H1 (cell line): Measurements from ENCODE around the gene PEX14. TPM values are rescaled to one million over a fixed set of nuclear protein-coding genes. Genes with fewer than 3 reads are reported as not detected.
"Not testable (repeated sequence)": the region's sequence is repeated elsewhere in the genome, so short reads cannot be mapped to it uniquely, and the experiment has no call there.

Experiments used
- CTCF ChIA-PET: fragments of 300-600 bp; sonication (Branson Sonifier 250); formaldehyde crosslinking; loops from one replicate; lab custom pipeline; 2021; ENCODE audit not compliant: partially characterized antibody; lab: Charles Lee
- POLR2A ChIA-PET: fragments of 300-600 bp; sonication (Branson Sonifier 250); formaldehyde crosslinking; loops from one replicate; lab custom pipeline; 2021; ENCODE audit warnings: inconsistent platforms; ENCODE audit not compliant: partially characterized antibody; lab: Charles Lee
- DNase-seq, 2 experiments: peaks; one replicate each; pipeline versions ENCODE4 v3.0.0 to v3.0.0-alpha.2; 2010 to 2022; ENCODE audit warnings: low spot score in 2 of 2, low read depth in 1 of 2, mixed read lengths in 1 of 2
- FAIRE-seq: peaks from 2 replicates; lab custom pipeline; 2011; peaks lifted over from hg19 to GRCh38; lab: Jason Lieb, UNC
- H2AFZ ChIP-seq: 2 replicates; pipeline ENCODE4 v1.8.1; 2012; ENCODE audit warnings: low read length, inconsistent platforms
- H2AK5ac ChIP-seq: 2 replicates; pipeline ENCODE4 v1.6.1; 2013; ENCODE audit warnings: low read depth, low read length
- H2BK120ac ChIP-seq: replicated peaks from 2 replicates; pipeline ENCODE3; 2013; ENCODE audit warnings: low read depth, low read length, inconsistent platforms
- H2BK12ac ChIP-seq: 2 replicates; pipeline ENCODE4 v1.6.1; 2013; ENCODE audit warnings: low read depth, low read length
- H2BK15ac ChIP-seq: 2 replicates; pipeline ENCODE4 v1.6.1; 2013; ENCODE audit warnings: low read length
- H2BK20ac ChIP-seq: 2 replicates; pipeline ENCODE4 v1.6.1; 2013; ENCODE audit warnings: low read length
- H2BK5ac ChIP-seq: 2 replicates; pipeline ENCODE4 v1.6.1; 2013; ENCODE audit warnings: low read depth, low read length
- H3K14ac ChIP-seq: 2 replicates; pipeline ENCODE4 v1.6.1; 2013; ENCODE audit warnings: inconsistent platforms; ENCODE audit not compliant: insufficient read length
- H3K18ac ChIP-seq: 2 replicates; pipeline ENCODE4 v1.6.1; 2013; ENCODE audit warnings: low read length; ENCODE audit errors: extremely low read depth
- H3K23ac ChIP-seq: 2 replicates; pipeline ENCODE4 v1.6.1; 2013; ENCODE audit warnings: inconsistent platforms; ENCODE audit not compliant: insufficient read length
- H3K23me2 ChIP-seq: 2 replicates; pipeline ENCODE4 v1.6.1; 2013; ENCODE audit warnings: low read depth, low read length
- H3K27ac ChIP-seq: 2 replicates; pipeline ENCODE4 v1.6.1; 2011; ENCODE audit warnings: low read depth, low read length, inconsistent platforms
- H3K27me3 ChIP-seq, 4 experiments: replicated peaks in 1 of 4; 1 replicate in 1 of 4; 2 replicates in 3 of 4; pipeline versions ENCODE4 v1.6.1 to v1.8.1; 2011 to 2013; ENCODE audit warnings: low read length in 3 of 4, mild to moderate bottlenecking in 3 of 4, inconsistent platforms in 2 of 4, mixed read lengths in 2 of 4, moderate library complexity in 1 of 4; ENCODE audit not compliant: control insufficient read depth in 3 of 4, insufficient read depth in 3 of 4; ENCODE audit errors: extremely low read depth in 1 of 4
- H3K36me3 ChIP-seq, 4 experiments: 2 replicates each; pipeline versions ENCODE4 v1.6.1 to v1.8.1; 2011 to 2013; ENCODE audit warnings: mild to moderate bottlenecking in 4 of 4, low read length in 3 of 4, moderate library complexity in 2 of 4, control low read depth in 1 of 4, inconsistent platforms in 1 of 4; ENCODE audit not compliant: insufficient read depth in 4 of 4, control insufficient read depth in 2 of 4
- H3K4ac ChIP-seq: replicated peaks from 2 replicates; pipeline ENCODE3; 2013; ENCODE audit warnings: low read length, low read depth, mixed read lengths, inconsistent platforms; ENCODE audit not compliant: insufficient read length
- H3K4me1 ChIP-seq, 4 experiments: replicated peaks in 1 of 4; 1 replicate in 1 of 4; 2 replicates in 3 of 4; pipeline versions ENCODE4 v1.6.1 to v1.8.1; 2011 to 2013; ENCODE audit warnings: low read length in 3 of 4, inconsistent platforms in 2 of 4, mixed read lengths in 1 of 4; ENCODE audit not compliant: insufficient read depth in 4 of 4, control insufficient read depth in 3 of 4
- H3K4me2 ChIP-seq, 2 experiments: 2 replicates each; pipeline versions ENCODE4 v1.6.1 to v1.8.1; 2011 to 2013; ENCODE audit warnings: low read depth in 2 of 2, low read length in 2 of 2, control low read depth in 1 of 2, inconsistent platforms in 1 of 2, mild to moderate bottlenecking in 1 of 2; ENCODE audit not compliant: insufficient read depth in 1 of 2
- H3K4me3 ChIP-seq, 4 experiments: fragments of 200-600, 300-600 bp in 1 of 4; sonication (generic), shearing (Covaris generic), sonication (Bioruptor Twin) in 1 of 4; 2 replicates each; pipeline versions ENCODE4 v1.5.1 to v1.8.1; 2011 to 2016; ENCODE audit warnings: low read length in 4 of 4, low read depth in 3 of 4, control low read depth in 2 of 4, inconsistent platforms in 2 of 4, mild to moderate bottlenecking in 2 of 4, mixed read lengths in 1 of 4, moderate library complexity in 1 of 4; ENCODE audit not compliant: insufficient read depth in 2 of 4; ENCODE audit errors: extremely low read depth in 1 of 4
- H3K56ac ChIP-seq: replicated peaks from 2 replicates; pipeline ENCODE3; 2013; ENCODE audit warnings: low read depth, mild to moderate bottlenecking, mixed read lengths, low read length, inconsistent platforms; ENCODE audit not compliant: insufficient read length
- H3K79me1 ChIP-seq: 2 replicates; pipeline ENCODE4 v1.6.1; 2013; ENCODE audit warnings: low read depth, low read length, control low read depth
- H3K79me2 ChIP-seq, 2 experiments: 2 replicates each; pipeline versions ENCODE4 v1.6.1 to v1.8.1; 2012 to 2013; ENCODE audit warnings: low read length in 2 of 2, mild to moderate bottlenecking in 2 of 2, inconsistent platforms in 1 of 2; ENCODE audit not compliant: insufficient read depth in 2 of 2, control insufficient read depth in 1 of 2
- H3K9ac ChIP-seq, 4 experiments: replicated peaks in 1 of 4; 1 replicate in 1 of 4; 2 replicates in 3 of 4; pipeline versions ENCODE4 v1.6.1 to v1.8.1; 2011 to 2013; ENCODE audit warnings: low read depth in 3 of 4, low read length in 3 of 4, control low read depth in 2 of 4, mild to moderate bottlenecking in 2 of 4, moderate library complexity in 2 of 4, inconsistent platforms in 1 of 4; ENCODE audit errors: extremely low read depth in 1 of 4
- H3K9me3 ChIP-seq, 2 experiments: 2 replicates each; pipeline versions ENCODE4 v1.6.1 to v1.8.1; 2012 to 2013; ENCODE audit warnings: mild to moderate bottlenecking in 2 of 2, moderate library complexity in 2 of 2, control low read depth in 1 of 2, inconsistent platforms in 1 of 2, low read depth in 1 of 2, low read length in 1 of 2, mixed read lengths in 1 of 2; ENCODE audit not compliant: insufficient read depth in 2 of 2
- H4K20me1 ChIP-seq, 2 experiments: replicated peaks in 1 of 2; 2 replicates each; pipeline versions ENCODE3 to v1.8.1; 2011 to 2013; ENCODE audit warnings: inconsistent platforms in 2 of 2, low read length in 2 of 2, mild to moderate bottlenecking in 1 of 2; ENCODE audit not compliant: insufficient read depth in 2 of 2, control insufficient read depth in 1 of 2
- H4K5ac ChIP-seq: 2 replicates; pipeline ENCODE4 v1.6.1; 2013; ENCODE audit warnings: low read length, low read depth, mixed read lengths, inconsistent platforms; ENCODE audit not compliant: insufficient read length
- H4K8ac ChIP-seq: 2 replicates; pipeline ENCODE4 v1.8.0; 2013; ENCODE audit warnings: mild to moderate bottlenecking, moderate library complexity, low read length, inconsistent platforms; ENCODE audit not compliant: insufficient read depth; ENCODE audit errors: extremely low read depth
- H4K91ac ChIP-seq: replicated peaks from 2 replicates; pipeline ENCODE3; 2013; ENCODE audit warnings: low read length, mixed read lengths, inconsistent platforms; ENCODE audit not compliant: insufficient read length
- RBBP5 ChIP-seq: IDR thresholded peaks from 2 replicates; pipeline ENCODE4 v1.7.1; 2012; ENCODE audit warnings: low read depth, mild to moderate bottlenecking, inconsistent platforms, low read length, moderate library complexity, borderline replicate concordance
- RXRA ChIP-seq: IDR thresholded peaks from 2 replicates; pipeline ENCODE4 v1.6.1; 2011; ENCODE audit warnings: low read depth, mild to moderate bottlenecking, low read length, moderate library complexity; ENCODE audit not compliant: insufficient read depth
- WGBS, 2 experiments: shearing (Covaris generic) in 1 of 2; methylation state at CpG; one replicate each; pipeline versions ENCODE4 v1.1.6 to v1.1.7; 2013 to 2015; ENCODE audit warnings: low lambda C conversion rate in 2 of 2, mixed read lengths in 2 of 2, inconsistent platforms in 1 of 2, low coverage in 1 of 2, missing lambda C conversion rate in 1 of 2; ENCODE audit not compliant: insufficient replicate concordance in 2 of 2, insufficient coverage in 1 of 2, insufficient read length in 1 of 2; ENCODE audit errors: extremely low coverage in 1 of 2, missing lambda C conversion rate in 1 of 2; 5-methylcytosine and 5-hydroxymethylcytosine counted together
- polyA plus RNA-seq, 7 experiments: library from polyadenylated mRNA; depleted of rRNA in 3 of 7; stranded (reverse) in 5 of 7; unstranded in 2 of 7; fragments of >200 nt in 5 of 7; fragments of 200-250 nt in 2 of 7; gene quantifications; 1 replicate in 5 of 7; 2 replicates in 1 of 7; 4 replicates in 1 of 7; pipeline versions ENCODE4 v1.2.1 to v1.2.3, GENCODE V29; 2011 to 2013; ENCODE audit warnings: missing spikeins in 2 of 7, mixed read lengths in 2 of 7
- total RNA-seq: library from RNA; stranded (reverse); fragmentation: NEBNext Ultra II Directional; extraction: Animal tissue kit (Norgen Biotek cat#: 25700); gene quantifications from 2 replicates; pipeline ENCODE4 v1.2.1, GENCODE V29; 2021

PEX14 gene
- total and polyA plus RNA-seq, 2 of the 8 experiments (the other 6 are each of a cell fraction or from before 2014, with no cell fraction given): 13.0 to 19.8 TPM

- TF ChIP-seq RXRA (no peak), RBBP5 (no peak)
These were observed 1.5 kb upstream of the PEX14 start (continued) for GRCh38 chr1:10473145-10473765.

- FAIRE-seq, H3K27ac ChIP-seq, H2BK5ac ChIP-seq, H3K23me2 ChIP-seq, H3K23ac ChIP-seq, H3K36me3 ChIP-seq, H3K18ac ChIP-seq, H4K91ac ChIP-seq, H3K9me3 ChIP-seq, CTCF ChIA-PET, H3K56ac ChIP-seq, H2AFZ ChIP-seq, H3K9ac ChIP-seq, H3K14ac ChIP-seq, H2BK12ac ChIP-seq, DNase-seq, H3K4ac ChIP-seq, H3K27me3 ChIP-seq, H2BK20ac ChIP-seq, H4K20me1 ChIP-seq, H2BK15ac ChIP-seq, H2BK120ac ChIP-seq, H4K5ac ChIP-seq, H3K4me1 ChIP-seq, H3K79me1 ChIP-seq, H2AK5ac ChIP-seq: not testable (repeated sequence)
- WGBS, 2 experiments: 85% methylated on average over 10 of the region's 10 CpGs; no CpG with 5 or more reads in 1 of the 2 experiments
- Histone ChIP-seq H3K79me2 (peaks cover 4 to 45% of the 10 kb centered on the region in 2 experiments; a peak in 3 of 4 replicates), H4K8ac (peak overlapping the region; percentile 64; the same call in 1 of the 2 replicates), H3K4me3 (peak overlapping the region; percentile 88 to 98 (median 92); a peak in 7 of 8 replicates), H3K4me2 (peak overlapping the region; percentile 38 to 85; a peak in 3 of 4 replicates)
- POLR2A ChIA-PET: interaction anchor here (1.4 to 2.0 kb wide), 3 partner anchors 17 to 24 kb away, joined by 5 to 8 read pairs (median 8); partner anchors contain the start of gene CORT
These were observed 489 bp upstream of the PEX14 start for GRCh38 chr1:10474309-10474612.
